GM19043 (cell line): ENCODE results near the gene RAB11FIP3.
A peak's percentile ranks its signal among the peaks of the same experiment; 100 is the strongest.
"Not testable (repeated sequence)": the region's sequence is repeated elsewhere in the genome, so short reads cannot be mapped to it uniquely, and the experiment has no call there.

Experiments used
- ATAC-seq: cut with Tn5 transposase; IDR thresholded peaks from one replicate; pipeline ENCODE4 v1.9.1; 2021; ENCODE audit warnings: low read depth; ENCODE audit not compliant: unreplicated experiment

Gene RAB11FIP3, protein sequence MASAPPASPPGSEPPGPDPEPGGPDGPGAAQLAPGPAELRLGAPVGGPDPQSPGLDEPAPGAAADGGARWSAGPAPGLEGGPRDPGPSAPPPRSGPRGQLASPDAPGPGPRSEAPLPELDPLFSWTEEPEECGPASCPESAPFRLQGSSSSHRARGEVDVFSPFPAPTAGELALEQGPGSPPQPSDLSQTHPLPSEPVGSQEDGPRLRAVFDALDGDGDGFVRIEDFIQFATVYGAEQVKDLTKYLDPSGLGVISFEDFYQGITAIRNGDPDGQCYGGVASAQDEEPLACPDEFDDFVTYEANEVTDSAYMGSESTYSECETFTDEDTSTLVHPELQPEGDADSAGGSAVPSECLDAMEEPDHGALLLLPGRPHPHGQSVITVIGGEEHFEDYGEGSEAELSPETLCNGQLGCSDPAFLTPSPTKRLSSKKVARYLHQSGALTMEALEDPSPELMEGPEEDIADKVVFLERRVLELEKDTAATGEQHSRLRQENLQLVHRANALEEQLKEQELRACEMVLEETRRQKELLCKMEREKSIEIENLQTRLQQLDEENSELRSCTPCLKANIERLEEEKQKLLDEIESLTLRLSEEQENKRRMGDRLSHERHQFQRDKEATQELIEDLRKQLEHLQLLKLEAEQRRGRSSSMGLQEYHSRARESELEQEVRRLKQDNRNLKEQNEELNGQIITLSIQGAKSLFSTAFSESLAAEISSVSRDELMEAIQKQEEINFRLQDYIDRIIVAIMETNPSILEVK

GRCh38 chr16:425082-425718 is at the start of gene RAB11FIP3:
Gene RAB11FIP3 (plus strand): TSS chr16:425649. CDS start chr16:426007, 358 bp downstream.
- ATAC-seq = peak; percentile 85

GRCh38 chr16:375927-376816 is 49.3 kb upstream of the RAB11FIP3 start:
- ATAC-seq = no peak

- ATAC-seq = no peak
Measured at GRCh38 chr16:376817-377418, 48.5 kb upstream of the RAB11FIP3 start.

DNA sequence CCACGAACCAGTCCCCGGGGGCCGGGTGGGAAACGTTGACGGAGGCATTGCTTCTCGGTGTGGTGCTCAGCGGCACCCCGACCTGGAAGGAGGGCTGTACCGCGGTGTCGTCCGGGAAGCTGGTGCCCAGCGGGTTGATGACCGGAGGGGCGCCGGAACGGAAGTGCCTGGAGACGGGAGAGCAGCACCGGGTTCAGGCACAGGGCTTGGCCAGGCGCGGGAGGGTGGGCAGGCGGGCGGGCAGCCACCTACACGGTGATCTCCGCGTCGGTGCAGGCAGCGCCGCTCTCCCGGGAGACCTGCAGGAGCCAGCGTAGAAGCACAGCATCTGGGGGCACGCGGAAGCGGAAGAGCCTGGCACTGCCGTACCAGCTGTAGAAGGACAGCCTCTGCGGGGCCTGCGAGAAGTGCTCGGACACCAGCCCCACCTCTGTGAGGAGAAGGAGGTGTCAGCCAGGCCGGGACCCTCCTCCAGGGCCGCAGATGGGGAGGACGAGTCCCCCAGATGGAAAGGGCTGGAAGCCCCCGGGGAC is 48.0 kb upstream of the RAB11FIP3 start:
- ATAC-seq = no peak

GRCh38 chr16:378113-378820 is 47.2 kb upstream of the RAB11FIP3 start:
- not testable (repeated sequence) for ATAC-seq

DNA sequence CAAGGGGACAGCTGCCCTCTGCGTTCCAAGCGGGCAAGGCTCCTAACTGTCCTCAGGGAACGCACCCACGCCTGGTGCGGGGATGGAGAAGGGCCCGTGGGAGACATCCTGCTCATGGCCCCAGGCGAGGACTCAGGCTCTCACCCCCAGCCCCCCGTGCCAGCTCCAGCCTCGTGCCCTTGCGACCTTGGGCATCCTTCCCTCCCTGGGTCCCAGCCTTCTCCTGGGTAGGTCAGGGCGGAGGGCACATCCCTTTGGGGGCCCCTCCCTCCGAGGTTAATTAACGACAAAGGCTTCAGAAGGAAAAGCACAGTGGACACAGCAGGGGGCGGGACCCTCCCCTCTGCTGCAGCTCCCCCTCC is 46.6 kb upstream of the RAB11FIP3 start:
- ATAC-seq = no peak

DNA sequence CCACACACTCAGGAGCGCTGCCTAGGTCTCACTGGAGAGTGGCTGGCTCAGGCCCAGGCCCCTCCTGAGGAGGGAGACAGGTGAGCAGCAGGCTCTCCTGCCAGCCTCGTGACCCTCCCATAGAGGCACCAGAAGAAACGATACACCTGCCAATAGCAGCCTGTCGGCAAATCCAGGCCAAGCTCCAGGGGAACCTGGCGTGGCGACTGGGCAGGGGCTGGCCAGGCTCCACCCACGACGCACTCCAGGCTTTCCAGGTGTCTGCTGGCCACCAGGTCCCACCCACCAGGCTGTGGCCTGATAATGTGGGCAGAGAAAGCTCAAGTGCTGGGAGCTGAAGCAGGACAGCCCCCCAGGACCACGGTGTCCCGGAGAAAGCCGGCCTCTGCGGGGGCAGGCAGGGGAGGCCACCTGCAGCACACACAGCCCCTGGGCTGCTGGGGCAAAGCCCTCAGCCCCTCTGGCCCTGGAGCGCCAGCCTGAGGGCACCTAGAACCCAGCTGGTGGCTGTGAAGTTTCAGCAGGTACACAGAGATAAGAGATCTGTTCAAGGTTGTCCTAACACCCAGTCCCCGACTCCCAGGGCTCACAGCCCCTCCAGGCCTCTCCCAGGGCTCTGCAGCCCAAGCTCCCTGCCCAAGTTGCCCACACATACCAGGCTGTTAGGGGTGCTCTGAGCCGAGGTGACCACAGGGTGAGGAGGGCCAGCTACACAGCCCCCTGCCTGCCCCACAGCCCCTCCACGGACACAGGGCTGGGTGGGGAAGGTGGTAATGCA is 46.1 kb upstream of the RAB11FIP3 start:
- no peak for ATAC-seq

GRCh38 chr16:379961-380761 is 45.3 kb upstream of the RAB11FIP3 start:
- no peak for ATAC-seq

DNA sequence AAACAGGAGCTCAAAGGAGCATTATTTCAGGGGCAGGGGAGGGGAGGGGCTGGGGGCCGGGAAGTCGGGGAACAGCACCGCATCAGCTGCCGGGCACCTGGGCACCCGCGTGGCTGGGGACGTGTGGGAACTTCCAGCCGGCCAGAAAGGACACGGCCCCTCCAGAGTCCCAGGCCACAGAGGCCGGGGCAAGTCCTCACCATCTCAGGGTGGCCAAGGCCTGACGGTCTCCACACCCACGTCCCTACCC is 44.8 kb upstream of the RAB11FIP3 start:
- no peak for ATAC-seq

DNA sequence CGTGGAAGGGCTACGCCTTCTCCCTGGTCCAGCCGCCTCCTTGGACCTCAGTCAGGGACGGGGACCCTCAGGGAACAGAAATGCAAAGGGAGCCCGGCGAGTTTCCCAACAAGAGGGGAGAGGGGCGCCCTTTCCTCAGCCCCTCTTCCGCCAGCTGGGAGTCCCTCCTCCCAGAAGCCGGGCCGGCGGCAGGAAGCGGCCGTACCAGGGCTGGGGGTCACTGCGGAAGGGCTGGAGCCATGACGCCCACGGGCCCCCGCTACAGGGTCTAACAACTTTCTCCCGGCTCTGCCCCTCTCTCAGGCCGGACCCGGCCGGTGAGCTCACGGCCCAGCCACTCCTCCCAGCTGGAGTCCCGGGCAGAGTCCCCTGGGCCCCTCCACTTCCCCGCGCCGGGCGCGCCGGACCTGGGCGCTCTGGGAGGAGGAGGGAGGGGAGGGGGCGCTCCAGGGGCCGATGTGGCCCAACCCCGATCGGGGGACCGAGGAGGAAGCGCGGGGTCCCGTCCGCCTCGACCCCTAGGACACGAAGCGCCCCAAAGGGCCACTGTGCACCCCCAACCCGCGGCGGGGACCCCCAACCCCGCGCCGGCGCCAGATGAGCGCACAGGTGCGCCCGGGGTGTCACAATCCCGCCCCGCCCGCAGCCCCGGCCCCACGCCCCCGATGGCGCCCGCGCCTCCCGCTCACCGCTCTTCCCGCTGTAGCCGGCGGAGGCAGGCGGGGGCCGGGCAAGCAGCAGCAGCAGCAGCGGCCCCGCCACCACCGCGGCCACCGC is 44.2 kb upstream of the RAB11FIP3 start:
- ATAC-seq = no peak

DNA sequence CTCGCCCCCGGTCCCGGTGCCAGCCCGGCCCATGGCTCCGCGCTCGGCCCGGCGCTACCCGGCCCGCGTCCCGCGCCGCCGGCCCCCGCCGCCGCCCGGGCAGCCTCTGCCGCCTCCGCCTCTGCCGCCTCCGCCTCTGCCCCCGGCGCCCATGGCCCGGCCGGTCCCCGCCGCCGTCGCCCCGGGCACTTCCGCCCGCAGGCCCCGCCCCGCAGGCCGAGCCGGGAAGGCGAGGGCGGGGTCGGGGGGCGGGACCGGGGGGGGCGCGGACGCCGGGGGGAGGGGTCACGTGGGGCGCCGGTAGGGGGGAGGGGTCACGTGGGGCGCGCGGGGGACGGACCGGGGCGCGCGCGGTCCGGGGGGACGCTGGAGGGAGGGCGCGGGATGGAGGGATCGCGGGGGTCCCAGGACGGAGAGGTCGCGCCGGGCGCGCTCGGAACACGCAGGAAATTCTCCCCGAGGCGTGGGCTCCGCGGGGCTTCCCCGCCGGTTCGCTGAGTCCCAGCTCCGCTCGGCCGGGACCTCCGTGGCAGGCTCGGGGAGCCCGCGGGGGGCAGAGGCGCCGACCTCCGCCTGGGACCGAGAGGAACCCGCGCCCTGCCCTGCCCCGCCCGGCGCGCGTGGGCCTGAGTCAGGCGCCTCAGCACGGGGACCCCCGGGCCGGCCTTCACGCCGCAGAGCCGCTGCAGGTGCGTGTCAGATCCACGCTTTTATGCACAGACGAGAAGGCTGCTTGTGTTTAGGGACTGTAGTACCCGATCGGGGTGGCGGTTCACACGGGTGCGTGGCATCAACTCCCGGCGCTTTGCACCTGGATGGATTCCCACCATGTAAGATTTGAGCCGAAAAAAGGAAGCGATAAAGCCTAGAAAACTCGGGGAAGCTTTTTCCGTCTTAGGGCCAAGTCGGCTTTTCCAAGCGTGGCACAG is 43.4 kb upstream of the RAB11FIP3 start, which contains the start of gene PGAP6:
Gene PGAP6 (minus strand): TSS at position 190 of the 929 bp plus-strand sequence. CDS start 157 bp downstream, at position 33.
- ATAC-seq = no peak

GRCh38 chr16:383326-384051 is 42.0 kb upstream of the RAB11FIP3 start:
- ATAC-seq = no peak

DNA sequence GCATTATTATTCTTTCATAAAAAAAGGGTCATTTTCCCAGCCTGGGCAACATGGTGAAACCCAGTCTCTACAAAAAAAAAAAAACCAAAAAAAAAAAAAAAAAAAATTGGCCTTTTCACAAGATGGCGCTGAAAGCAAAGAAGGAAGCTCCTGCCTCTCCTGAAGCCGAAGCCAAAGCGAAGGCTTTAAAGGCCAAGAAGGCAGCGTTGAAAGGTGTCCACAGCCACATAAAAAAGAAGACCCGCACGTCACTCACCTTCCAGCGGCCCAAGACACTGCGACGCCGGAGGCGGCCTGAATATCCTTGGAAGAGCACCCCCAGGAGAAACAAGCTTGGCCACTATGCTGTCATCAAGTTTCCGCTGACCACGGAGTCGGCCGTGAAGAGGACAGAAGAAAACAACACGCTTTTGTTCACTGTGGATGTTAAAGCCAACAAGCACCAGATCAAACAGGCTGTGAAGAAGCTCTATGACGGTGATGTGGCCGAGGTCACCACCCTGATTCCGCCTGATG is 38.8 kb upstream of the RAB11FIP3 start:
- no peak for ATAC-seq

GRCh38 chr16:387761-388666 is 37.4 kb upstream of the RAB11FIP3 start:
- not testable (repeated sequence) for ATAC-seq
